Measurements from ENCODE around the gene UCKL1. TPM values are rescaled to one million over a fixed set of nuclear protein-coding genes. Genes with fewer than 3 reads are reported as not detected.
"Not testable (repeated sequence)": the region's sequence is repeated elsewhere in the genome, so short reads cannot be mapped to it uniquely, and the experiment has no call there.

Gene UCKL1
- polyA plus RNA-seq, 12 donors: 30.4 to 59.8 (median 44.2) TPM; not detected in 1

GRCh38 chr20:63926298-63926697 is 29.9 kb downstream of the UCKL1 start:
- DNase-seq: no peak

GRCh38 chr20:63924241-63924640 is 32.0 kb downstream of the UCKL1 start:
- DNase-seq: no peak

- peak; percentile 52 for DNase-seq
Observed at GRCh38 chr20:63923651-63924050, 32.6 kb downstream of the UCKL1 start.

GRCh38 chr20:63920226-63920625 is 36.0 kb downstream of the UCKL1 start:
- DNase-seq: no peak

GRCh38 chr20:63919130-63919529 is 37.1 kb downstream of the UCKL1 start:
- DNase-seq: no peak

- no peak for DNase-seq
Observed at GRCh38 chr20:63917811-63918210, 38.4 kb downstream of the UCKL1 start.

- DNase-seq: not testable (repeated sequence)
Observed at GRCh38 chr20:63916371-63916939, 39.8 kb downstream of the UCKL1 start.

- no peak for DNase-seq
Observed at GRCh38 chr20:63915471-63915870, 40.7 kb downstream of the UCKL1 start.

- DNase-seq: no peak
Observed at GRCh38 chr20:63913768-63914167, 42.4 kb downstream of the UCKL1 start.

GRCh38 chr20:63911176-63911575 is 45.0 kb downstream of the UCKL1 start:
- DNase-seq: no peak

- no peak for DNase-seq
Observed at GRCh38 chr20:63908008-63908682, 48.1 kb downstream of the UCKL1 start.

GRCh38 chr20:63903796-63904561 is 52.2 kb downstream of the UCKL1 start:
- no peak for DNase-seq

GRCh38 chr20:63900413-63900812 is 55.8 kb downstream of the UCKL1 start:
- DNase-seq: no peak

GRCh38 chr20:63898882-63899558 is 57.2 kb downstream of the UCKL1 start:
- no peak for DNase-seq

- DNase-seq: no peak
Observed at GRCh38 chr20:63897978-63898561, 58.1 kb downstream of the UCKL1 start.

GRCh38 chr20:63896264-63897105 is 59.7 kb downstream of the UCKL1 start:
- peak; percentile 31 for DNase-seq

GRCh38 chr20:63895952-63896263 is 60.3 kb downstream of the UCKL1 start:
- peak; percentile 17 for DNase-seq

- DNase-seq: no peak
Observed at GRCh38 chr20:63895202-63895951, 60.8 kb downstream of the UCKL1 start.

- peak; percentile 94 for DNase-seq
Observed at GRCh38 chr20:63894358-63895201, 61.6 kb downstream of the UCKL1 start, which contains the start of gene DNAJC5. Gene DNAJC5, plus strand, starts transcription at chr20:63895126. Its CDS starts 33,220 bp downstream, at chr20:63928346.

Measured in muscle of arm (tissue), 12 donors.